ENCODE results near the gene MMP25.
"Not testable (repeated sequence)": the region's sequence is repeated elsewhere in the genome, so short reads cannot be mapped to it uniquely, and the experiment has no call there.

Gene MMP25

GRCh38 chr16:3073448-3073847 is 27.1 kb downstream of the MMP25 start:
- no peak for DNase-seq (ENCODE audit: low spot score)

GRCh38 chr16:3074860-3075522 is 28.6 kb downstream of the MMP25 start:
- no peak for DNase-seq (ENCODE audit: low spot score)

- no peak for DNase-seq (ENCODE audit: low spot score)
These were observed 29.2 kb downstream of the MMP25 start for GRCh38 chr16:3075523-3075915.

- DNase-seq (ENCODE audit: low spot score), result not testable (repeated sequence)
These were observed 29.6 kb downstream of the MMP25 start for GRCh38 chr16:3075946-3076345.

- DNase-seq (ENCODE audit: low spot score), result no peak
These were observed 30.2 kb downstream of the MMP25 start for GRCh38 chr16:3076577-3076976.

GRCh38 chr16:3080024-3080423 is 33.7 kb downstream of the MMP25 start:
- no peak for DNase-seq (ENCODE audit: low spot score)

- not testable (repeated sequence) for DNase-seq (ENCODE audit: low spot score)
These were observed 35.6 kb downstream of the MMP25 start for GRCh38 chr16:3081957-3082356.

- not testable (repeated sequence) for DNase-seq (ENCODE audit: low spot score)
These were observed 37.0 kb downstream of the MMP25 start for GRCh38 chr16:3083408-3083807.

- DNase-seq (ENCODE audit: low spot score), result no peak
These were observed 38.1 kb downstream of the MMP25 start for GRCh38 chr16:3084491-3084890.

GRCh38 chr16:3084969-3085670 is 38.8 kb downstream of the MMP25 start:
- no peak for DNase-seq (ENCODE audit: low spot score)

GRCh38 chr16:3085868-3086595 is 39.7 kb downstream of the MMP25 start:
- DNase-seq (ENCODE audit: low spot score), result no peak

GRCh38 chr16:3086596-3087242 is 40.4 kb downstream of the MMP25 start:
- DNase-seq (ENCODE audit: low spot score), result no peak

GRCh38 chr16:3087243-3088235 is 41.2 kb downstream of the MMP25 start:
- no peak for DNase-seq (ENCODE audit: low spot score)

- no peak for DNase-seq (ENCODE audit: low spot score)
These were observed 42.1 kb downstream of the MMP25 start for GRCh38 chr16:3088450-3088849.

- DNase-seq (ENCODE audit: low spot score), result no peak
These were observed 42.8 kb downstream of the MMP25 start for GRCh38 chr16:3088925-3089716.

- DNase-seq (ENCODE audit: low spot score), result no peak
These were observed 43.6 kb downstream of the MMP25 start for GRCh38 chr16:3089717-3090592.

GRCh38 chr16:3091551-3091950 is 45.2 kb downstream of the MMP25 start:
- DNase-seq (ENCODE audit: low spot score), result no peak

- DNase-seq (ENCODE audit: low spot score), result no peak
These were observed 46.2 kb downstream of the MMP25 start for GRCh38 chr16:3092501-3092941.

GRCh38 chr16:3094289-3095027 is 48.1 kb downstream of the MMP25 start:
- DNase-seq (ENCODE audit: low spot score), result no peak

All from putamen (tissue), 1 donor.